ENCODE results near the gene LCN2. TPM values are rescaled to one million over a fixed set of nuclear protein-coding genes. Genes with fewer than 3 reads are reported as not detected.
A peak's percentile ranks its signal among the peaks of the same experiment; 100 is the strongest.

The LCN2 gene
- total RNA-seq, 2 experiments from 2014 or later, result not detected

- no peak for ATAC-seq (ENCODE audit: low read depth)
- POLR2A ChIA-PET, result no interaction called here
- peak overlapping the region; percentile 78 for H3K4me3 Mint-ChIP-seq
Observed at GRCh38 chr9:128202648-128203023, 53.4 kb downstream of the LCN2 start.

More at GRCh38 chr9:128202648-128203023, 53.4 kb downstream of the LCN2 start:
- H3K4me1 Mint-ChIP-seq, result peaks cover 10% of the 10 kb centered on the region
- no peaks in the 10 kb centered on the region for H3K36me3 Mint-ChIP-seq
- H3K9me3 Mint-ChIP-seq, result no peaks in the 10 kb centered on the region
- H3K27ac Mint-ChIP-seq, result peak overlapping the region; percentile 80
- H3K27me3 Mint-ChIP-seq, result peaks cover 24% of the 10 kb centered on the region
- DNase-seq, result no peak

Other genes starting within 250 kb of the LCN2 start
- 100 to 1,000 TPM; 105 to 112 TPM for gene ST6GALNAC6, start 249.8 kb upstream of the LCN2 start, total RNA-seq
- 10 to 100 TPM; 51.1 to 59.5 TPM for gene ST6GALNAC4, start 232.4 kb upstream of the LCN2 start, total RNA-seq
- 1 to 10 TPM; 1.5 to 1.9 TPM for gene PIP5KL1, start 218.7 kb upstream of the LCN2 start, total RNA-seq
- gene DPM2, start 211.6 kb upstream of the LCN2 start, total RNA-seq, result 10 to 100 TPM; 49.2 to 54.2 TPM
- gene EEIG1, start 168.5 kb upstream of the LCN2 start, total RNA-seq, result 100 to 1,000 TPM; 329 to 366 TPM
- 10 to 100 TPM; 11.8 to 13.2 TPM for gene NAIF1, start 82.1 kb upstream of the LCN2 start, total RNA-seq
- gene SLC25A25, start 81.2 kb upstream of the LCN2 start, total RNA-seq, result 10 to 100 TPM; 21.2 to 21.8 TPM
- gene PTGES2, start 21.7 kb upstream of the LCN2 start, total RNA-seq, result 10 to 100 TPM; 51.8 to 53.2 TPM
- 10 to 100 TPM; 77.6 to 90.9 TPM for gene BBLN, start 10.8 kb downstream of the LCN2 start, total RNA-seq
- gene CIZ1, start 42.1 kb downstream of the LCN2 start, total RNA-seq, result 100 to 1,000 TPM; 149 to 152 TPM
- gene DNM1, start 53.9 kb downstream of the LCN2 start, total RNA-seq, result 1 to 10 TPM; 1.2 to 1.4 TPM
- gene GOLGA2, start 126.6 kb downstream of the LCN2 start, total RNA-seq, result 10 to 100 TPM; 72.6 to 72.7 TPM
- 10 to 100 TPM; 12.3 to 14.3 TPM for gene SWI5, start 126.8 kb downstream of the LCN2 start, total RNA-seq
- 10 to 100 TPM; 18.7 to 21.0 TPM for gene TRUB2, start 173.0 kb downstream of the LCN2 start, total RNA-seq
- gene COQ4, start 173.4 kb downstream of the LCN2 start, total RNA-seq, result 10 to 100 TPM; 34.9 to 35.1 TPM
- gene SLC27A4, start 191.1 kb downstream of the LCN2 start, total RNA-seq, result 10 to 100 TPM; 13.6 to 13.9 TPM
- 10 to 100 TPM; 60.7 to 63.4 TPM for gene URM1, start 221.9 kb downstream of the LCN2 start, total RNA-seq

All from activated naive CD8-positive, alpha-beta T cell treated with anti-CD3 and anti-CD28 coated beads, Interleukin-2, amount 10 ng/mL, durations not matched to agents 7 days and 5 days (primary cell).